ENCODE results near the gene ARHGEF16. TPM values are rescaled to one million over a fixed set of nuclear protein-coding genes. Genes with fewer than 3 reads are reported as not detected.

Gene ARHGEF16
- total RNA-seq, 1 donor from 2014 or later = 1.3 TPM

DNA sequence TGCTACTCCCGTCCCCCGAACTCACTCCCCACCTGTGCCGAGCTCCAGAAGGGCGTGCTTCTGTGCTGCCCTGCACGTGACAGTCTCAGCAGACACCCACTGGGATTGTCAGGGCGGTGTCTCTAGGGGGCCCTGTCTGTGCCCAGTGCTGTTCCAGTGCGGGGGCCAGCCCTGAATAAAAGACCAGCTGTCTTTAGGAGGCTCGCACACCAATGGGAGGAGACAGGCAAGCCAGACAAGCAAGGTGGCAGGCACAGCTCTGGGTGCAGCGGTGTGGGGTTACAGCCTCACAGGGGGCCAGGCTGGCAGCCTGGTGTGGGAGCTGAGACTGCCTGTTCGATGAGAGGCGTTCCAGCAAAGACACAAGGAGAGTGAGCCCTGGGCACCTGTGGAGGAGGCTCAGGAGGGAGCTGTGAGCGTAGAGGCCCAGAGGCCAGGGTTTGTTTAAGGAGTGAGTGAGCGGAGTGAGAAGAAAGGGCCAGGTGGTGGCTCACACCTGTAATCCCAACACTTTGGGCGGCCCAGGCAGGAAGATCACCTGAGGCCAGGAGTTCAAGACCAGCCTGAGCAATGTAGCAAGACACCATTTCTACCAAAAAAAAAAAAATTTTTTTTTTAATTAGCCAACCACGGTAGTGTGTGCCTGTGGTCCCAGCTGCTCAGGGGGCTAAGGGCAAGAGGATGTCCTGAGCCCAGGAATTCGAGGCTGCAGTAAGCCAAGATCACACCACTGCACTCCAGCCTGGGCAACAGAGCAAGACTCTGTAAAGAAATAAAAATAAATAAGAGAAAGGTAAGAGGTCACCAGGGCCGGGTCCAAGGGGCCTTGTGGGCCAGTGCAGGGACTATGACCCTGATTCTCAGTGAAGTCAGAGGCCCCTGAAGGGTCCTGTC is 48.2 kb upstream of the ARHGEF16 start:
- Histone ChIP-seq H3F3A (ENCODE audit: low read depth) (peaks cover 15% of the 10 kb centered on the region), H2AFZ (replicated peaks) (no peak overlapping the region), H3K9ac (no peak overlapping the region), H3K4me3 (no peak overlapping the region), H3K27me3 (no peaks in the 10 kb centered on the region), H4K20me1 (ENCODE audit: low read depth) (no peaks in the 10 kb centered on the region), H3K4me2 (no peak overlapping the region), H3K9me3 (ENCODE audit: low read depth) (no peaks in the 10 kb centered on the region), H3K27ac (no peak overlapping the region), H3K79me2 (ENCODE audit: low read depth) (no peaks in the 10 kb centered on the region), H3K4me1 (peaks cover 11% of the 10 kb centered on the region), H3K36me3 (no peaks in the 10 kb centered on the region)
- Mint-ChIP-seq H3K27ac (peak overlapping the region; percentile 64), H3K36me3 (no peaks in the 10 kb centered on the region), H3K4me1 (peaks cover 21% of the 10 kb centered on the region), H3K9me3 (no peaks in the 10 kb centered on the region), H3K27me3 (ENCODE audit: insufficient read depth, low read depth) (peaks cover 8% of the 10 kb centered on the region), H3K4me3 (no peak overlapping the region)
- TF ChIP-seq, protein P1, sequence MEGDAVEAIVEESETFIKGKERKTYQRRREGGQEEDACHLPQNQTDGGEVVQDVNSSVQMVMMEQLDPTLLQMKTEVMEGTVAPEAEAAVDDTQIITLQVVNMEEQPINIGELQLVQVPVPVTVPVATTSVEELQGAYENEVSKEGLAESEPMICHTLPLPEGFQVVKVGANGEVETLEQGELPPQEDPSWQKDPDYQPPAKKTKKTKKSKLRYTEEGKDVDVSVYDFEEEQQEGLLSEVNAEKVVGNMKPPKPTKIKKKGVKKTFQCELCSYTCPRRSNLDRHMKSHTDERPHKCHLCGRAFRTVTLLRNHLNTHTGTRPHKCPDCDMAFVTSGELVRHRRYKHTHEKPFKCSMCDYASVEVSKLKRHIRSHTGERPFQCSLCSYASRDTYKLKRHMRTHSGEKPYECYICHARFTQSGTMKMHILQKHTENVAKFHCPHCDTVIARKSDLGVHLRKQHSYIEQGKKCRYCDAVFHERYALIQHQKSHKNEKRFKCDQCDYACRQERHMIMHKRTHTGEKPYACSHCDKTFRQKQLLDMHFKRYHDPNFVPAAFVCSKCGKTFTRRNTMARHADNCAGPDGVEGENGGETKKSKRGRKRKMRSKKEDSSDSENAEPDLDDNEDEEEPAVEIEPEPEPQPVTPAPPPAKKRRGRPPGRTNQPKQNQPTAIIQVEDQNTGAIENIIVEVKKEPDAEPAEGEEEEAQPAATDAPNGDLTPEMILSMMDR (IDR thresholded peaks at IDR 0.05) = no peak
- TF ChIP-seq EZH2phosphoT487 (IDR thresholded peaks at IDR 0.05) (no peak), EZH2 (IDR thresholded peaks at IDR 0.05) (no peak)
- DNase-seq (ENCODE audit: low spot score) = no peak

- H3K4me1 ChIP-seq = peaks cover 11% of the 10 kb centered on the region
- Mint-ChIP-seq H3K27me3 (ENCODE audit: insufficient read depth, low read depth) (peaks cover 2% of the 10 kb centered on the region), H3K27ac (no peak overlapping the region), H3K36me3 (no peaks in the 10 kb centered on the region), H3K4me1 (peaks cover 13% of the 10 kb centered on the region), H3K9me3 (no peaks in the 10 kb centered on the region), H3K4me3 (no peak overlapping the region)
- H3K36me3 ChIP-seq = no peaks in the 10 kb centered on the region
- H3K4me3 ChIP-seq = no peak overlapping the region
- no peaks in the 10 kb centered on the region for H4K20me1 ChIP-seq (ENCODE audit: low read depth)
- H3K9ac ChIP-seq = no peak overlapping the region
- H3K4me2 ChIP-seq = no peak overlapping the region
- H2AFZ ChIP-seq (replicated peaks) = no peak overlapping the region
- no peaks in the 10 kb centered on the region for H3K9me3 ChIP-seq (ENCODE audit: low read depth)
- no peak for DNase-seq (ENCODE audit: low spot score)
- no peaks in the 10 kb centered on the region for H3K27me3 ChIP-seq
- H3F3A ChIP-seq (ENCODE audit: low read depth) = peaks cover 15% of the 10 kb centered on the region
- no peak overlapping the region for H3K27ac ChIP-seq
- H3K79me2 ChIP-seq (ENCODE audit: low read depth) = no peaks in the 10 kb centered on the region
- TF ChIP-seq EZH2phosphoT487 (IDR thresholded peaks at IDR 0.05) (no peak), EZH2 (IDR thresholded peaks at IDR 0.05) (no peak)
- TF ChIP-seq, protein P1 (IDR thresholded peaks at IDR 0.05) = no peak
These were observed 47.4 kb upstream of the ARHGEF16 start for GRCh38 chr1:3407021-3407420.

- Mint-ChIP-seq H3K4me3 (no peak overlapping the region), H3K4me1 (peaks cover 7% of the 10 kb centered on the region), H3K27ac (no peak overlapping the region), H3K36me3 (no peaks in the 10 kb centered on the region), H3K9me3 (no peaks in the 10 kb centered on the region), H3K27me3 (ENCODE audit: insufficient read depth, low read depth) (peaks cover 2% of the 10 kb centered on the region)
- Histone ChIP-seq H3K27me3 (no peaks in the 10 kb centered on the region), H3K36me3 (no peaks in the 10 kb centered on the region), H3K9me3 (ENCODE audit: low read depth) (no peaks in the 10 kb centered on the region), H3K79me2 (ENCODE audit: low read depth) (no peaks in the 10 kb centered on the region), H3K4me2 (no peak overlapping the region), H3K4me3 (no peak overlapping the region), H2AFZ (replicated peaks) (no peak overlapping the region), H3K27ac (no peak overlapping the region), H3F3A (ENCODE audit: low read depth) (peaks cover 8% of the 10 kb centered on the region), H3K9ac (no peak overlapping the region), H3K4me1 (peaks cover 2% of the 10 kb centered on the region), H4K20me1 (ENCODE audit: low read depth) (no peaks in the 10 kb centered on the region)
- DNase-seq (ENCODE audit: low spot score) = no peak
- TF ChIP-seq, protein P1 (IDR thresholded peaks at IDR 0.05) = no peak
- TF ChIP-seq EZH2 (IDR thresholded peaks at IDR 0.05) = no peak
- no peak for TF ChIP-seq EZH2phosphoT487 (IDR thresholded peaks at IDR 0.05)
These were observed 45.7 kb upstream of the ARHGEF16 start for GRCh38 chr1:3408751-3409266.
